Neuronal stem cell (in vitro differentiated cells): Measurements from ENCODE around the gene CMSS1.

Experiments used
- DNase-seq: peaks from one replicate; pipeline ENCODE4 v3.0.0-alpha.2; 2013; ENCODE audit warnings: low spot score
- H2AFZ ChIP-seq: one replicate; pipeline ENCODE4 v1.6.1; 2013; ENCODE audit warnings: mild to moderate bottlenecking, low read length, inconsistent platforms
- H2AK5ac ChIP-seq: 2 replicates; pipeline ENCODE4 v1.6.1; 2013; ENCODE audit warnings: low read depth, mild to moderate bottlenecking, inconsistent platforms, low read length, moderate library complexity, mixed read lengths
- H2BK120ac ChIP-seq: 2 replicates; pipeline ENCODE4 v1.6.1; 2013; ENCODE audit warnings: low read depth, mild to moderate bottlenecking, inconsistent platforms, low read length, moderate library complexity, mixed read lengths
- H2BK12ac ChIP-seq: one replicate; pipeline ENCODE4 v1.6.1; 2013; ENCODE audit warnings: low read length, inconsistent platforms
- H2BK15ac ChIP-seq: 2 replicates; pipeline ENCODE4 v1.6.1; 2013; ENCODE audit warnings: mild to moderate bottlenecking, low read length, inconsistent platforms, mixed read lengths
- H2BK5ac ChIP-seq: one replicate; pipeline ENCODE4 v1.6.1; 2013; ENCODE audit warnings: inconsistent platforms, mild to moderate bottlenecking, low read length, moderate library complexity
- H3K14ac ChIP-seq: one replicate; pipeline ENCODE4 v1.6.1; 2013; ENCODE audit warnings: low read length, inconsistent platforms
- H3K18ac ChIP-seq: 2 replicates; pipeline ENCODE4 v1.6.1; 2013; ENCODE audit warnings: low read length, inconsistent platforms
- H3K23ac ChIP-seq: 2 replicates; pipeline ENCODE4 v1.6.1; 2013; ENCODE audit warnings: low read depth, mild to moderate bottlenecking, mixed read lengths, low read length, inconsistent platforms; ENCODE audit not compliant: poor library complexity
- H3K27ac ChIP-seq: replicated peaks from 3 replicates; pipeline ENCODE4 v1.5.1; 2013; ENCODE audit warnings: low read length, inconsistent platforms
- H3K27me3 ChIP-seq, 3 experiments: 2 replicates each; pipeline ENCODE4 v1.6.1; 2013; ENCODE audit warnings: low read length in 3 of 3, mild to moderate bottlenecking in 2 of 3, inconsistent platforms in 1 of 3, low read depth in 1 of 3, mixed read lengths in 1 of 3, moderate library complexity in 1 of 3; ENCODE audit not compliant: control insufficient read depth in 3 of 3, insufficient read depth in 3 of 3
- H3K36me3 ChIP-seq, 2 donors: replicated peaks in 1 of 2; 2 replicates each; pipeline ENCODE4 v1.6.1; 2013; ENCODE audit warnings: low read length in 2 of 2; ENCODE audit not compliant: control insufficient read depth in 2 of 2, insufficient read depth in 2 of 2
- H3K4ac ChIP-seq: 2 replicates; pipeline ENCODE4 v1.6.1; 2013; ENCODE audit warnings: inconsistent platforms, mild to moderate bottlenecking, low read length, moderate library complexity
- H3K4me1 ChIP-seq, 2 donors: 1 replicate in 1 of 2; 2 replicates in 1 of 2; pipeline ENCODE4 v1.6.1; 2013; ENCODE audit warnings: low read length in 2 of 2, low read depth in 1 of 2; ENCODE audit not compliant: control insufficient read depth in 2 of 2, insufficient read depth in 1 of 2
- H3K4me2 ChIP-seq: one replicate; pipeline ENCODE4 v1.6.1; 2013; ENCODE audit warnings: mild to moderate bottlenecking, low read length, inconsistent platforms; ENCODE audit not compliant: insufficient read depth, poor library complexity, severe bottlenecking
- H3K4me3 ChIP-seq, 2 donors: 2 replicates each; pipeline ENCODE4 v1.5.1; 2013; ENCODE audit warnings: low read length in 2 of 2, mild to moderate bottlenecking in 2 of 2, inconsistent platforms in 1 of 2, moderate library complexity in 1 of 2
- H3K79me1 ChIP-seq: one replicate; pipeline ENCODE4 v1.6.1; 2013; ENCODE audit warnings: low read depth, mild to moderate bottlenecking, inconsistent platforms, low read length, moderate library complexity
- H3K9ac ChIP-seq: one replicate; pipeline ENCODE4 v1.6.1; 2013; ENCODE audit warnings: mild to moderate bottlenecking, low read depth, low read length, inconsistent platforms; ENCODE audit not compliant: poor library complexity
- H3K9me3 ChIP-seq, 2 donors: replicated peaks in 1 of 2; 2 replicates each; pipeline versions ENCODE3 to v1.6.1; 2013; ENCODE audit warnings: low read length in 2 of 2, mild to moderate bottlenecking in 2 of 2, inconsistent platforms in 1 of 2, low read depth in 1 of 2, mixed read lengths in 1 of 2, moderate library complexity in 1 of 2; ENCODE audit not compliant: control insufficient read depth in 2 of 2, insufficient read depth in 1 of 2
- H4K8ac ChIP-seq: one replicate; pipeline ENCODE4 v1.6.1; 2013; ENCODE audit warnings: low read depth, mild to moderate bottlenecking, inconsistent platforms, low read length, moderate library complexity
- H4K91ac ChIP-seq: one replicate; pipeline ENCODE4 v1.6.1; 2013; ENCODE audit warnings: low read length, low read depth, mild to moderate bottlenecking, inconsistent platforms; ENCODE audit not compliant: poor library complexity
- WGBS, 2 donors: extraction: QIAGEN DNeasy Blood & Tissue Kit; methylation state at CpG; one replicate each; pipeline ENCODE4 v1.1.7; 2013; ENCODE audit warnings: missing lambda C conversion rate in 2 of 2, mixed read lengths in 1 of 2; ENCODE audit not compliant: insufficient read length in 2 of 2, insufficient replicate concordance in 1 of 2; ENCODE audit errors: extremely low coverage in 2 of 2; 5-methylcytosine and 5-hydroxymethylcytosine counted together

CMSS1 gene

DNA sequence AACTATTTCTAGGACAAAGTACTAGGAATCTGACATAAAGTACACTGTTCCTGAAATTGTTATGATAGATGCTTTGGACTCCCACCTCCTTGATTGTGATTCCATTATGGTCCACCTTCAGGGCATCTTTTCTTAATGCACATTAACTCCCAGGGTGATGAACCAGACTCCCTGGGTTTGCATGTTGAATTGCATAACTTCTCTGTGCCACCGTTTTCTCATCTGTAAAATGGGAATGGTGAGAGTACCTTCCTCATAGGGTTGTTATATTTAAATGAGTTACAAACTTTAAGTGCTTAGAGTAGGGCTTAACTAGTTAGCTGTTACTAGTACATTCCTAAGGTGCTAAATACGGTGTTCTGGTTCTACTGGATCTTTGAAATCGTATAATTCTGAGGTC, 81.9 kb downstream of the CMSS1 start:
- Histone ChIP-seq H3K18ac (no peak overlapping the region), H4K8ac (no peak overlapping the region), H3K9ac (no peak overlapping the region), H3K23ac (no peak overlapping the region), H2AK5ac (no peak overlapping the region), H3K4me3 (no peak overlapping the region), H4K91ac (no peak overlapping the region), H2BK12ac (no peak overlapping the region), H3K4me1 (peaks cover 0 to 16% of the 10 kb centered on the region in 2 donors), H3K27ac (no peak overlapping the region), H3K14ac (no peak overlapping the region), H3K4ac (no peak overlapping the region), H2BK120ac (no peak overlapping the region), H3K36me3 (no peaks in the 10 kb centered on the region), H3K79me1 (no peaks in the 10 kb centered on the region), H3K27me3 (no peaks in the 10 kb centered on the region), H2AFZ (no peak overlapping the region), H2BK5ac (no peak overlapping the region), H2BK15ac (no peak overlapping the region), H3K9me3 (no peaks in the 10 kb centered on the region), H3K4me2 (no peak overlapping the region)
- no peak for DNase-seq
- WGBS, 2 donors = no CpG with 5 or more reads among the region's 3 CpGs

DNA sequence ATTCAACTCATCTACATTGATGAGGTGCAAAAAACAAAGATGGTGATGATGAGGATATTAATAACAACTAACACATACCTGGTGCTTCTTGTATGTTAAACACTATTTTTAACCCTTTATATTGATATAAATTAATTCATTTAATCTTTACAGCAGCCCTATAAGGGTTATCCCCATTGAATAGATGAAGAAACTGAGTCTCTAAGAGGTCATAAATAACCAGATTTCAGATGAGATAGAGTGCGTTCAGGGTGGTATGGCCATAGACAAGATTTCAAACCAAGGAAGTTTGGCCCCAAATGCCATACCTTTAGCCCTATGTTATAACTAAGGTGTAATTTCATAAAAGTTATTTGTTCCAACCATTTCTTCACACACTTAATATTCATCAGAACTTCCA, 82.6 kb downstream of the CMSS1 start:
- no peak overlapping the region for H3K27ac ChIP-seq
- H3K18ac ChIP-seq = no peak overlapping the region
- no peak overlapping the region for H2BK15ac ChIP-seq
- H3K36me3 ChIP-seq = no peaks in the 10 kb centered on the region
- no peak overlapping the region for H2BK12ac ChIP-seq
- no peaks in the 10 kb centered on the region for H3K79me1 ChIP-seq
- H4K8ac ChIP-seq = no peak overlapping the region
- no CpG with 5 or more reads among the region's 1 CpG for WGBS, 2 donors
- H3K4me2 ChIP-seq = no peak overlapping the region
- H3K4ac ChIP-seq = no peak overlapping the region
- H3K14ac ChIP-seq = no peak overlapping the region
- H3K27me3 ChIP-seq = no peaks in the 10 kb centered on the region
- H3K4me3 ChIP-seq = no peak overlapping the region
- H2BK120ac ChIP-seq = no peak overlapping the region
- no peak overlapping the region for H4K91ac ChIP-seq
- no peak overlapping the region for H3K23ac ChIP-seq
- H2BK5ac ChIP-seq = no peak overlapping the region
- H3K4me1 ChIP-seq = peaks cover 0 to 16% of the 10 kb centered on the region in 2 donors
- no peak overlapping the region for H3K9ac ChIP-seq
- no peaks in the 10 kb centered on the region for H3K9me3 ChIP-seq
- no peak for DNase-seq
- no peak overlapping the region for H2AK5ac ChIP-seq
- no peak overlapping the region for H2AFZ ChIP-seq

DNA sequence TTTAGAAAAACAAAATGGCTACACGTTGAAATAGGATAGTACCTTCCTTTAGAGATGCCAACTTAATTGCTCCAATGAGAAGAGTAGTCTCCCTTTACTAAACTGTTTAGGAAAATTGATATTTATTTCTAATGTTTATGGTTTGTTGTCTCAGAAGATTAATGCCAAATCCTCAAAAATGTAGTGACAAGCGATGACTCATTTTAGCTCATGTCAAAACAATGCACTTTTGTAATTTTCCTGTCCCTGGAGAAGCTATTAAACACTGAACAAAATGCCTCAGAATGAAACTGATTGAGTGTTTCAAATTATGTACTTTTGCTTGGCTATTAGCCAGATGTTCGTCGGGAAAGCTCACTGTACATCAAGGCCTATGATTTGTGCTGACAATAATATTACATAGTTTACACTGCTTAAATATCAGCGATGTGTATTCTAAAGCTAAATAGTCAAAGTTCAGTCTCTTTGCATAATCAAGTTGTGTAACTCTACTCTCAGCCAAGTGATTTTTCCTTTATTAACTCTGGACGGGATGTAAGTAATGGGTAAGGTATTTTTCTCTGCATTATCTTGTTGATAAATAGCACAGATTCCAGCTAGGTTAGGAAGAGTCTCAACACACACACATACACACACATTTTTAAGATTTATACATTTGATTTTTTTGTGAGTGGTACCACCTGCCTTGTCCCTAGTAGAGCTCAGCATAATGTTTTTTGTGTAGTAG, 83.7 kb downstream of the CMSS1 start:
- Histone ChIP-seq H3K9ac (no peak overlapping the region), H3K36me3 (no peaks in the 10 kb centered on the region), H3K18ac (no peak overlapping the region), H3K27ac (no peak overlapping the region), H3K4me2 (no peak overlapping the region), H3K4me1 (peaks cover 0 to 10% of the 10 kb centered on the region in 2 donors), H2BK15ac (no peak overlapping the region), H2BK12ac (no peak overlapping the region), H2AK5ac (no peak overlapping the region), H3K9me3 (no peaks in the 10 kb centered on the region), H3K23ac (no peak overlapping the region), H4K91ac (no peak overlapping the region), H3K79me1 (no peaks in the 10 kb centered on the region), H2BK120ac (no peak overlapping the region), H2AFZ (no peak overlapping the region), H4K8ac (no peak overlapping the region), H3K4me3 (no peak overlapping the region), H3K4ac (no peak overlapping the region), H2BK5ac (no peak overlapping the region), H3K27me3 (no peaks in the 10 kb centered on the region), H3K14ac (no peak overlapping the region)
- no CpG with 5 or more reads among the region's 6 CpGs for WGBS, 2 donors
- no peak for DNase-seq

DNA sequence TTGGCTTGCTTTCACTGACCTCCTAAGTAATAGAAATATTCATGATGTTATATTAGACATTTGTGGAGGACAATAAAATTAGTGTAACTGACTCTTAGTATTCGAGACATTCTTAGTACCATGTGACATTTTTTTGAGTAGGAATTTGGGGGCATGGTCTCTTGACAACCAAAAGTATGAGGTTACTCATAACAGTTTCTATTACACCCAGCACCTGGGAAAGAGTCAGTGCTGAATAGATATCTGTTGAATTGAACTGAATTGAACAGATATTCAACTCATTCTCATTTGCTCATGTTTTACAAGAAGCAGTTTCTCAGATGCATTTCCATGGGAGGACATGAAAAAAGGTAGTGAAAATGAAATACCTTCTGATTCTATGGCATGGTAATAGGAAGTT, 84.4 kb downstream of the CMSS1 start:
- Histone ChIP-seq H4K8ac (no peak overlapping the region), H3K23ac (no peak overlapping the region), H3K4me2 (no peak overlapping the region), H4K91ac (no peak overlapping the region), H3K4me3 (no peak overlapping the region), H2BK15ac (no peak overlapping the region), H3K18ac (no peak overlapping the region), H2AK5ac (no peak overlapping the region), H2BK5ac (no peak overlapping the region), H2BK12ac (no peak overlapping the region), H2AFZ (no peak overlapping the region), H3K36me3 (no peaks in the 10 kb centered on the region), H3K79me1 (no peaks in the 10 kb centered on the region), H2BK120ac (no peak overlapping the region), H3K4me1 (peaks cover 0 to 10% of the 10 kb centered on the region in 2 donors), H3K9ac (no peak overlapping the region), H3K27ac (no peak overlapping the region), H3K14ac (no peak overlapping the region), H3K4ac (no peak overlapping the region), H3K9me3 (no peaks in the 10 kb centered on the region), H3K27me3 (no peaks in the 10 kb centered on the region)
- no CpG with 5 or more reads among the region's 1 CpG for WGBS, 2 donors
- no peak for DNase-seq
